Uterus (tissue), 2 donors: ENCODE measurements around the gene PLAC8L1.

ENCODE experiments used
- CTCF ChIP-seq, 4 experiments: fragments of 200-600 bp in 2 of 4; fragments of 450-650 bp in 2 of 4; sonication (generic) in 2 of 4; IDR thresholded peaks; one replicate each; pipeline ENCODE4 v1.5.1; 2016 to 2019; ENCODE audit warnings: antibody characterized with exemption in 4 of 4, mild to moderate bottlenecking in 2 of 4, moderate library complexity in 1 of 4
- POLR2A ChIP-seq, 2 donors: fragments of 450-650 bp; IDR thresholded peaks; one replicate each; pipeline ENCODE4 v1.6.1; 2016; ENCODE audit warnings: antibody characterized with exemption in 2 of 2, mild to moderate bottlenecking in 1 of 2, moderate library complexity in 1 of 2

GRCh38 chr5:146078566-146078965 lies 26.8 kb downstream of the PLAC8L1 start:
- TF ChIP-seq CTCF (IDR thresholded peaks at IDR 0.05) (no peak), POLR2A (IDR thresholded peaks at IDR 0.05) (no peak)
